HG03196 (cell line): ENCODE results near the gene GET3.
"Not testable (repeated sequence)": the region's sequence is repeated elsewhere in the genome, so short reads cannot be mapped to it uniquely, and the experiment has no call there.

Experiments
- ATAC-seq: cut with Tn5 transposase; IDR thresholded peaks from one replicate; pipeline ENCODE4 v1.9.1; 2021; ENCODE audit not compliant: unreplicated experiment

The GET3 gene

DNA sequence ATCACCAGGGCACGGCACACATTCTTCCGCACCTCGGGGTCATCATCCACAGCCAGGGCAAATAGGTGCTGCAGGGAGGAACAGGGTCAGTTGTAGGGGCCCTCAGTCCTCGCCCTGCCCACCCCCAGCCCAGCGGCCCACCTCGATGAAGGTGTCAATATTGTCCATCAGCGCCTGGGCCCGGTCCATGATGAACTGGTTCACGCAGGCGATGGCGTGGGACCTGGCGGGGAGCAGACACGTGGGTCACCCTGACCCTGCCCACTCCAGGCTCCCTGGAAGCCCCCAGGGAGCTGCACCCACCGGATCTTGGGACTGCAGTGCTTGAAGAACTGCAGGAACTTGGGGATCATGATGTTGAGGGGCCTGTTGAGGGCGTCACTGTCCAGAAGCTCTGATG, 22.2 kb upstream of the GET3 start:
- ATAC-seq, result no peak

DNA sequence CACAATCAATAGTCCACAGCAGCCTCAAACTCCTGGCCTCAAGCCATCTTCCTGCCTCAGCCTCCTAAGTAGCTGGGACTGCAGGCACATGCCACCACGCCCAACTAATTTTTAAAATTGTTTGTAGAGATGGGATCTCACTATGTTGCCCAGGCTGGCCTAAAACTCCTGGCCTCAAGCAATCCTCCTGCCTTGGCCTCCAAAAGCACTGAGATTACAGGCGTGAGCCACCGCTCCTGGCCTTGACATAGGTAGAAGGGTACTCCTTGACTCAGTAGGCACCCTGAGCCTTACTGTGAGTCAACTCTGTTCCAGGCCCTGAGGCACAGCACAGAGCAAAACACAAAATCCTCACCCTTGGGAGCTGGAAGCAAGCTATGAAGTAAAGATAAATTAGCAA, 21.4 kb upstream of the GET3 start:
- ATAC-seq, result no peak

DNA sequence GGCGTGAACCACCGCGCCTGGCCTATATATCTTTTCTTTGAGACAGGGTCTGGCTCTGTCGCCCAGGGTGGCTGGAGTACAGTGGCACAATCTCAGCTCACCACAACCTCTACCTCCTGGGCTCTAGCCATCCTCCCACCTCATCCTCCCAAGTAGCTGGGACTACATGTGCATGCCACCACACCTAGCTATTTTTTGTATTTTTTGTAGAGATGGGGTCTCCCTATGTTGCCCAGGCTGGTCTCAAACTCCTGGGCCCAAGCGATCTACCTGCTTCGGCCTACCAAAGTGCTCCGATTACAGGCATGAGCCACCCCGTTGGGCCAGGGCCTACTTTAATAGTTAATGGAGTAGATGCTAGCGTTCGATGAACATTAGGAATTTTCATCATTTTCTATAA, 17.0 kb upstream of the GET3 start:
- ATAC-seq, result no peak

DNA sequence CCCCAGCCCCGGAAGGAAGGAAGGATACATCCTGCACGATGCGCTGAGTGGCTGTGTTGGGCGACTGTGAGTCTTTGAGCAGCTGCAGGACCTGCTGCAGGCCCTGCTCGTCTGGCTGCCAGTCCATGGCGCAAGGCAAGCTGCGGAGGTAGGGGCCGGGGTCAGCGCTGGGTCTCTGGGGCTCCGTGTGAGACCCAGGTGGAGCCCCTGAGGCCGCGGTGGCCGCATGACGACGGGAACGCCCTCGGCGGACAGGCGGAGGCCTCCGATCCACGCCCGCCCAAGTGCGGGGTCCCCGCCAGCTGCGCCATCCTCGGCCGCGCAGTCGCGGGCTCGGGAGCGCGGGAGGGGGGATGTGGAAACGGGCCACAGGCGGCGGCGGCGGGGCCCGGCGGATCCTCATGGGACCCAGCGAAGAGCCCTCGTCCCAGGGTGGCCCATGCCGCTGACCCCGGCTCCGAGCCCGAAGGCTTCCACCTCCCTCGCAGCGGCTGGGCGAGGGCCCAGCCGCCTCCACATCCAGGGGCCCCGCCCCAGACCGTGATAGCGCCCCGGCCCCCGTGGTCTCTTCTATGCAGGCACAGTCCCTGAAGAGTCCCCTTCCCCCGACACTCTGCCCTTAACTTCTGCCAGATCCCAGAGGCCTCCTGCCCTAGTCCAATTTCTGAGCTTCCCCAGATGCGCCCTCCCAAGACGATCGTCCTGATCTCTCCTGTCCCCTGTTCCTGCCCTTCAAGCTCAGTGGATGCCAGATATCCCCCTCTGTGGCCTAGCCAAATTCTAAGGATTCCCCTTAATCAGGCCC, 16.2 kb upstream of the GET3 start:
- ATAC-seq, result no peak

DNA sequence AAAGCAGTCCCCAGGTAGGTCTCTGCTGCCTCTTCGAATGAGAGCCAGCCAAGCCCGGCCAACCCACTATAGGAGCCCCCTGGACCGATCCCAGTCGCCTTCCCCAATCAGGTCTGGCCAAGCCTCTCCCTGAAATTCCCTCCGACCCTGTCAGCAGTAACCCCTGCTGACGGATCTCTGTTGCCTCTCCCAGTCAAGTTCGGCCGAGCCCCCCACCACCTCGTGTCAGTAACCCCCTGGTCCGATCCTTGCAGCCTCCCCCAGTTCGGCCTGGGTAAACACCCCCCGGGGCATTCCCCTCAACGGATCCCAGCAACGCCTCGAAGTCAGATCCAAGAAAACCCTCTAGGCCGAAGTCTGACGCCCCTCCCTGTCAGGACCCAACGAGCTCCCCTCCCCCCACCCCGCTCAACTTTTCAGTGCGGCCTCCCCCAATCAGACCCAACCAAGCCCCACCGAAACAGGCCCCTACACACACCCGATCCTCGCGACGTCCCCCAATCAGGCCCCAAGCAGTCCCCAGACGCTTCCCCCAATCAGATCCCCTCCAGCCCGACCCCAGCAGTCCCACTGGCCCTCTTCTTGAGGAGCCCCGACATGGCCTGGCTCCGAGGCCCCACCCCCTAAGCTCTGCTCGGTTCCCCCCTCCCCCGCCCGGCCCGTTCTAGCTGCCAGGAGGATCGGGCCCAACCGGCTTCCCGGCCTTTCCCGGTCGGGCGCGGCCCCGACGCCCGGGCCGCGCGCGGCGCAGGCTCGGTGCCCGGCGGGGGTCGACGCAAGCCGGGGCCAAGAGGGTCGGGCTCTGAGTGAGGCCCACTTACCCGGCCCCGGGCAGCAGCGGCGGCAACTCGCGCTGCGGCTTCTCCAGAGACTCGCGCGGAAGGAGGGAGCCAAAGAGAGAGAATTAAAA, 15.4 kb upstream of the GET3 start:
- ATAC-seq, result peak; percentile 15

DNA sequence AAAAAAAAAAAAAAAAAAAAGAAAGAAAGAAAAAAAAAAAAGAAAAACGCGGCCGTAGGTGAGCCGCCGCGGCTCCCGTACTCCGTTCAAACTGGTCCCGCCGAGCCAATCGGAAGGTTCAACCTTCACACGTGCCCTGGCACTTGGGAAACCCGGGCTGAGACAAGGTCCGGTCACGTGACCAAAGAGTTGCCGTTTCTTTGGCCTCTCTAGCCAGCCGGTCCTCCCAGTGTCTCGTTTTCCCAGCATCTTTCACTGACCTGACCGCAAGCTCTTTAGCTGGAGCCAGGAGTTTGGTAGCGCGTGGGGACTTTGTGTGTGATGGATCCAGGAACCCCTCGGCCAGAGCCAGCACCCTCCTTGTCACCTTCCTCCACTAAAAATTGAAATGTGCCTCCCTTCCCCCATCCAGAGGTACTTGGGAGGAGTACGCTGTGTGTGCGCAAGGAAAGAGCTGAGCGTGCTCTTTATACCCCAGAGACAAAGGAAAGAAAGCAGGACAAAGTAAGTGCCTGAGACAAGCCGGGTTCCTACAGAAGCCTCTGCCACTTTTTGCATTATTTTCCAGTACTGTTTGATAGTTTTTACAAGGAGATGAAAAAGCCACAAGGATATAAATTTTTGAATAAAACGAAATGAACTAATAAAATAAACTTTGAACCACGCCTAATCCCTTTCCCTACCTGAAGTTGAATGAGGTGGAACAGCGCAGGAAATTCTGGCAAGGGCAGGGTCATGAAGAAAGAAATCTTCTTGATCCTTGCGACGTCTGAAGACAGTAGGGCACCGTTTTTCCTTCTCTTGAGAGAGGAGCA, 14.5 kb upstream of the GET3 start:
- peak; percentile 80 for ATAC-seq

DNA sequence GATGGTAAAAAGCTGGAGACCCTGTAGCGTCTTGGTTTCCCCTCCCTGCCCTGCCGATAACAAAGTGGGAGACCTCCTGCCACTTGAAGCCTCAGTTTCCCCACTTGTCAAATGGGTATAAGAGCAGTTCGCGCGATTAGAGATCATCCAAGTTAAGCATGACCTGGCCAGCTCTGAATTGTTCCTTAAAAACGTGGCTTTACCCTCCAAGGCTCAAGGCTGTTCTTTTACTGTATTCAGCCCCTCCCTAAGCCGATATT, 14.0 kb upstream of the GET3 start:
- no peak for ATAC-seq

DNA sequence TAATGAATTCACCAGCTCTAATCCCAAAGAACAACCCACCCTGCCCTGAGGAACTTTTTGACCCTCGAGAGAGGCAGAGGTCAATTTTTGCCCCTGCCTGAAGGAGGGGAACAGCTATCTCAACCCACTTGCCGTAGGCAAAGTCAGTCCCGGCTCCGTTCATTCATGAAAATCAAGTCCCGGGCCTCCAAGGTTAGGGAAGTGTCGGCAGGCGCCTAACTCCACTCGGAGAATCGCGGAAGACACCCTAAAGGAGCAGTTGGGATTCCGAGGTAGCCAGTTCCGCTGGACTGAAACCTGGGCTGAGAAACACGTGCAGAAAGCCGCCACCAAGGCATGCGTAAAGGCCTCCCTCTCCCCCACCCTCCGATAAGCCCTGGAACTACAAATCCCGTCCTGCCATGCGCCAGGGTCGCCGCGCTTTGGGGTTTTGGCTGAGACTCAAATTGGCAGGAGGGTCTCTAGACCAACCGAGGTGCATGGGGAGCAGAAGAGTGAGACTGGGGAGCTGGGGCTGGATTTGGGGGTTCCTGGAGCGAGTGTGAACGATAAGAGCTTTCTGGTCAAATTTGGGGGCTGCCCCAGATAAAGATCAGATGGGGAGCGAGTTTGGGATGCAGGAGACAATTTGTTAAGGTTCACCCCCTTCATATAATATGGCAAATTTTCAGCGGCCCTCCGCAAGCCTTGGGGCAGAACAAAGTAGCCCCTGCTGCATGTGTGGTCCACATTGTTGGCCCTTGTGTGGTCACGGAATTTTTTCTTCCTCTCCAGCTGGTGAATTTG, 13.5 kb upstream of the GET3 start, which contains the start of gene TNPO2:
Gene TNPO2 (minus strand): TSS at position 292 of the 786 bp plus-strand sequence. CDS start 2,955 bp downstream, outside the sequence.
- no peak for ATAC-seq

DNA sequence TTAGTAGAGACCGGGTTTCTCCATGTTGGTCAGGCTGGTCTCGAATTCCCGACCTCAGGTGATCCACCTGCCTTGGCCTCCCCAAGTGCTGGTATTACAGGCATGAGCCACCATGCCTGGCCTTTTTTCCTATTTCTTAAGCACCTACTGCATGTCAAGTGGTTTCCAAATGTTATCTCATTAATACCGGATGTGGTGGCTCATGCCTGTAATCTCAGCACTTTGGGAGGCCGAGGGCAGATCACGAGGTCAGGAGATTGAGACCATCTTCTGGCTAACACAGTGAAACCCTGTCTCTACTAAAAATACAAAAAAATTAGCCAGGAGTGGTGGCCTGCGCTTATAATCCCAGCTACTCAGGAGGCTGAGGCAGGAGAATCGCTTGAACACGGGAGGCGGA, 11.7 kb upstream of the GET3 start:
- ATAC-seq, result not testable (repeated sequence)

DNA sequence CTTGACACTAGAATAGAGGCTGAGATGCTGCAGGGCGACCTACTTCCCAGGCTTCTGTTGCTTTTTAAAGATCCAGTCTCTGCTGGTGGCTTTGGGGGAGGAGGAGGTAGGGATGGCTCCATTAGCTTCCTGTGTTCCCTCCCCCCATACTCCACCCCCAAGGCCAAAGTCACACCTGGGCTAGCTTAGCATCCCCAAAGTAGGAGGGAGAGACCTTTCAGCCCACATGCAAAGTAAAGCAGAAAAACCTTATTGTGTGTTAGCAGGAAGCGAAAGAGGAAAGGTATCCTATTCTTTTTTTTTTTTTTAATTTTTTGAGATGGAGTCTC, 10.3 kb upstream of the GET3 start:
- no peak for ATAC-seq

DNA sequence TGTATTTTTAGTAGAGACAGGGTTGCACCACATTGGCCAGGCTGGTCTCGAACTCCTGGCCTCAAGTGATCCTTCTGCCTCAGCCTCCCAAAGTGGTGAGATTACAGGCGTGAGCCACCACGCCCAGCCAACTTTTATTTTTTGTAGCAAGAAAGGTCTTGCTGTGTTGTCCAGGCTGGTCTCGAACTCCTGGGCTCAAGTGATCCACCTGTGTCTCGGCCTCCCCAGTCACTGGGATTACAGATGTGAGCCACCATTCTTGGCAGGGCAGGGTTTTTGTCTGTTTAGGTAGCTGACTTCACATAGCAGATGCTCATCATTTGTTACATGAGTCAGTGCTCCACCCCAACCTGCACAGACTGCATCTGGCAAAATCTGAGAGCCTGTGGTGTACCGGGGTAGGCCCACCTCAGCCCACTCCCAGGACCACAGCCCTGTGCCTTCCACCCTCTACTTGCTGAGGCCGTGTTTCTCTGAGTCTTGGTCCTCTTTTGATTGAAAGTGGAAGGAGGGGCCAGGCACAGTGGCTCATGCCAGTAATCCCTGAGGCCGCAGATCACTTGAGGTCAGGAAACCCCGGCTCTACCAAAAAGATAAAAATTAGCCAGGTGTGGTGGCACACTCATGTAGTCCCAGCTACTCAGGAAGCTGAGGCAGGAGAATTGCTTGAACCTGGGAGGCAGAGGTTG, 9.4 kb upstream of the GET3 start:
- ATAC-seq, result no peak

DNA sequence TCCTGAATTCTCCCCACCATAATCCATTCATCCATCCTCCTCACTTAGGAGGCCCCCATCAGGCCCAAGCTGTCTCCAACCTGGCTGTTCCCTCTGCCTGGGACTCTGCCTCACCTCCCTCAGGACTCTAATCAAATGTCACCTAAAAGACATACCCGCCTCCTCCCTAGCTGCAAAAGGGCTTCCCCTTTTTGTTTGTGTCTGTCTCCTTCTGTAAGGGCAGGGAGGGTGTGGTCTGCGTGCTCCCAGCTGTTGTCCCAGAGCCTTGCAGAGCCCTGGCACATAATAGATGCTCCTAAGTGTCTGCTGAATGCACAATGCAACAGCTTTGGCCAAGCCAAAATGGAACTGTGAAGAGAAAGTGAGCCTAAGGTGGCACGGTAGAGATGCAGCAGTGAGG, 7.2 kb upstream of the GET3 start:
- ATAC-seq, result no peak

DNA sequence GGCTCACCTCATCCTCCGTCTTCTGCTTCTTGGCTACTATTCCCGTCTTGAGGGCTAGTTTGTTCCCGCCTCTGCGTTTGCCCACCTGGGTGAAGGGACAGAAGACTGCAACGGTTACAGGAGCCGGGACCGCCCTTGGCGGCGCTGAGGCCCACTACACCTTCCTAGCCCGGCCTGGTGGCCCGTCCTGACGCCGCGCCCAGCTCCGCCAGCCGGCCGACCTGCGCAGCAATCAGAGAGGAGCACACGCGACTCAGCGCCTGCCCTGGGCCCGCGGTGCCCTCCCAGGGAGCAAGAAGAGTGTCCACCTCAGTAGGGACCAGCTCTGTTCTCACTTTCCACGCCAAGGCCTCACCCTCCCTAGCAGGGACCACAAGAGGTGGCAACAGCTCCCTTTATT, 6.0 kb upstream of the GET3 start:
- ATAC-seq, result no peak

DNA sequence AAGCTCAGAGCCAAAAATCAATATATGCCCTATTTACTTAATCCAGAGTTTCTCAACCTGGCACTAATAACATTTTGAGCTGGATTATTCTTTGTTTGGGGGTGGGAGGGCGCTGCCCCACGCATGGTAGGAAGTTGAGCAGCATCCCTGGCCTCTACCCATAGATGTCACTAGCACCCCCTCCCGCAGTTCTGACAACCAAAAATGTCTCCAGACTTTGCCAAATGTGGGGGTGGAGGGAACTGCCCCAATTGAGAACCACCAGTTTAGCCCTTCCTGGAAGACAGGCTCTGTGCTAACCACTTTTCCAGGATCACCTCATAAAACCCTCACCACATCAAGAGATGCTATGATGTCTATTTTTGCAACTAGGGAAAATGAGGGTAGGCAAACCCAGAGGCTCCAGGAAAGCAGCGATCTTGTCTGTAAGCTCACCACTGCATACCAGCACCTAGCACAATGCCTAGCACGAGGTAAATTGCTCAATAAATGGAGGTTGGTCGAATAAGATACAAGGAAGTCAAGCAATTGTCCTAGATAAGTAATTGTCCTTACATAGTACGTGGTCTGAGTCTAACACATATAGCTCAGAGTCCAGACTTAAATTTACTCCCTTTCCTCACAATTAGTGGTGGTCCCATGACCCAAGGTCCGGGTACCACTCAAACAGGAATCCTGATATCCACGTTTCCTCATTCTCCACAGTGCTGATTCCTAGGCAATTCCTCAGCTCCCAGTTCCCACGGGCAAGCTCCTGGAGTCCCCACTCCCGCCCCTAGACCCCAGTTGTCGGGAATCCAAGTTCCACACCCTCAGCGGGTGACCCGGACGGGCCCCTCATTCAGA, 3.7 kb upstream of the GET3 start:
- ATAC-seq, result no peak

DNA sequence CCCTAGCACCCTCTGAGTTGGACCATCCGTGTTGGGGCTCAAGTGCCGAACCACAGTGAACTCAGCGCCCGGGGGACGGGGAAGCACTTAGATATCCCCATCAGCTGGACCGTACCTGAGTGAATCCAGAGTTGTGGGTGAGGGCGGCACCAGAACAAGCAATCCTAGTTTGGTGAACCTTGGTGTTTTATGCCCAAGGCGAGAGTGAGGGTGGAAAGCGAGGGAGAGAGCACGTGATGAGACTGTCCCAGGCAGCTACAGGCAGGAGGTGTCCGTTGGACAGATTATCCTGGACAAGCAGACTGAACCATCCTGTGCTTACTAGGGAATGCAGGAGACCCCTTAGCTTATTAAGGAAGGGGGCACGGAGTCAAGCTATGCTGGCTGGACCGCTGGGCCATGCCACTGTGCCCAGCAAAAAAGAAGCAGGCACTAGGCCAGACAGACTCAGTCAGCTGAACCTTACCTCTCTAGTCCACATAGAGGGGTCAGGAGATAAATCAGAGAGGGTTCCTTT, 596 bp downstream of the GET3 start:
- no peak for ATAC-seq

DNA sequence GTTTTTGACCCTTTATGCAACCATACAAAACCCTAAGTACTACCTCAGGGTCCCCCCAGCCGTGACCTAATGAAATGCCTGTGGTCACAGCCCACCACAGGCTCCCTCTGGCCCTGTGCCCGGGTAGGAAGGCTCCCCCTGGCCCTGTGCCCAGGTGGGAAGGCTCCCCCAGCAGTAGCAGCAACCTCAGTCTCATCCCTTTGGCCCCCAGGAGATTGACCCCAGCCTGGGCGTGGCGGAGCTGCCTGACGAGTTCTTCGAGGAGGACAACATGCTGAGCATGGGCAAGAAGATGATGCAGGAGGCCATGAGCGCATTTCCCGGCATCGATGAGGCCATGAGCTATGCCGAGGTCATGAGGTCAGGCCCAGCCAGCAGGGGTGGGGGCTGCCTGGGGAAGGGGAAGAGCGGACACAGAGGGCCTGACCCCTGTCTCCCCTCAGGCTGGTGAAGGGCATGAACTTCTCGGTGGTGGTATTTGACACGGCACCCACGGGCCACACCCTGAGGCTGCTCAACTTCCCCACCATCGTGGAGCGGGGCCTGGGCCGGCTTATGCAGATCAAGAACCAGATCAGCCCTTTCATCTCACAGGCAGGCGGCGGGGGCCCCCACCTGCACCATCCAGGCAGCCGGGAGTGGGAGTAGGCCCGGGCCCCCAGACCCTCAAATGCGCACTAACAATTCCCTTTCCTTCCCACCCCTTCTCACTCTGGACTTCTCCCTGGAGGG, 8.0 kb downstream of the GET3 start:
- ATAC-seq, result no peak

DNA sequence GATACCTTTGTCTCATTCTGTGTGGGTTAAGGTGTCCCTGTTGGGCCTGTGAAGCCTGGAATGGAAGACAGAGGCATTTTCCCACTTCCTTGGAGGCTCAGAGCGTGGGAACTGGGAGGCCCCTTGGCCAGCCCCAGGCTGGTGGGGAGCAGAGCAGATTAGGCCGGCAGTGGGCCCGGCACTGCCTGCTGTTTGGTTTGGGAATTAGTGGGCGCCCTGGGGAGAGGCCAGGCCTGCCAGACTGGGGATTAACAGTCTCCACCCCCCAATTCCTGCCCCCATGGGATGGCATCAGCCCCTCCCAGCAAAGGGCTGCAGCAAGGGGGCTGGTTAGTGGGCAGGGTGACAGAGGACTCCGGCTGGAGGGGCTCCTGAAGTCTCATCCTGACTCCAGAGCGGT, 11.2 kb downstream of the GET3 start:
- ATAC-seq, result no peak

DNA sequence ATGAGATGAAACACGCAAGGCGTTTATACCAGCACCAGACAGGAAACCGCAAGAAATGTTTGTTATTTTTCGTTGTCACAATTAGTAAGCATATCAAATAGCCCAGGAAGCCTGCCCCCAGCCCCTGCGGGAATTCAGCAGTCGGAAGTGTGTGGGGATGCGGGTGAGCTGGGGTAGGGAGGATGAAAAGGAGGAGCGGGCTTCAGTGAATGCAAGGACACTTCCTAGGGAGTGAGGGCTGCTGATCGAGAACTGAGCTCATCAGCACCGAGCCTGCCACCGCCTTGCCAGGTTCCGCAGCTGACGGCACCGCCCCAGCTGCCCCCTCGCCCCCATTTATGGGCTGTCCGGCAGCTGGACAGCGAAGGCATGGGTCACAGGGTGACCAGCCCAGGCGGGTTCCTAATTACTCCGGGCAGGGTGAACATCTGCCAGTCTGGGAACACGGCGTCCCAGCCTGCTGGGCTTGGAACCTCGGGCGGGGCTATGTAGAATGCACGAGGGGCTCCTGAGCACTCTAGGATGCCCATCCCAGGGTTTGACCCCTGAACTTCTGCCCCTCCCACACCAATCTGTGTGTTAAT, 12.7 kb downstream of the GET3 start:
- ATAC-seq, result no peak
